BLaER1 treated with 17β-estradiol and CSF1 and Interleukin-3, amounts not matched to agents 10 nM and 100 nM (cell line): Measurements from ENCODE around the gene DCDC2B.
"Not testable (repeated sequence)": the region's sequence is repeated elsewhere in the genome, so short reads cannot be mapped to it uniquely, and the experiment has no call there.

Experiments
- H3K27ac ChIP-seq, 11 experiments: shearing (Covaris generic); formaldehyde crosslinking; 2 replicates each; pipeline ENCODE4 v1.8.1; 2022
- H3K27me3 ChIP-seq, 11 experiments: shearing (Covaris generic); formaldehyde crosslinking; 2 replicates each; pipeline ENCODE4 v1.8.1; 2022
- H3K36me3 ChIP-seq, 11 experiments: shearing (Covaris generic); formaldehyde crosslinking; 2 replicates each; pipeline ENCODE4 v1.8.1; 2022
- H3K4me1 ChIP-seq, 10 experiments: shearing (Covaris generic); formaldehyde crosslinking; 2 replicates each; pipeline ENCODE4 v1.8.1; 2022
- H3K4me2 ChIP-seq, 11 experiments: shearing (Covaris generic); formaldehyde crosslinking; 2 replicates each; pipeline ENCODE4 v1.8.1; 2022
- H3K4me3 ChIP-seq, 10 experiments: shearing (Covaris generic); formaldehyde crosslinking; 2 replicates each; pipeline ENCODE4 v1.8.1; 2022
- H3K9ac ChIP-seq, 11 experiments: shearing (Covaris generic); formaldehyde crosslinking; 2 replicates each; pipeline ENCODE4 v1.8.1; 2022
- H3K9me3 ChIP-seq, 11 experiments: shearing (Covaris generic); formaldehyde crosslinking; replicated peaks in 1 of 11; 2 replicates each; pipeline ENCODE4 v1.8.1; 2022
- H4K20me1 ChIP-seq, 11 experiments: shearing (Covaris generic); formaldehyde crosslinking; 2 replicates each; pipeline ENCODE4 v1.8.1; 2022
- Cebpa-rat ChIP-seq, 11 experiments: shearing (Covaris generic); IDR thresholded peaks; 2 replicates each; pipeline ENCODE4 v1.8.1; 2022

Gene DCDC2B

GRCh38 chr1:32208891-32209328 is at the start of gene DCDC2B:
DCDC2B (plus strand) TSS chr1:32209089; CDS start chr1:32209094, 5 bp downstream.
- Histone ChIP-seq H3K27me3 (no peaks in the 10 kb centered on the region), H3K4me1 (peaks cover 26 to 42% (median 33%) of the 10 kb centered on the region in 10 experiments), H3K4me3 (no peak within 1 kb of the TSS), H3K4me2 (peak within 1 kb of the TSS in 10 of 11 experiments; percentile 14 to 54 (median 30); a peak in 15 of 22 replicates), H3K36me3 (peaks cover 0 to 22% (median 7%) of the 10 kb centered on the region in 11 experiments; a peak in 10 of 22 replicates), H3K9ac (no peak within 1 kb of the TSS), H4K20me1 (no peaks in the 10 kb centered on the region; a peak in 1 of 22 replicates), H3K27ac (peak within 1 kb of the TSS in 2 of 11 experiments; percentile 1 to 28; a peak in 2 of 22 replicates), H3K9me3 (no peaks in the 10 kb centered on the region)
- TF ChIP-seq Cebpa-rat (IDR thresholded peaks at IDR 0.05) = no peak

- Histone ChIP-seq H3K27me3 (no peaks in the 10 kb centered on the region), H3K4me1 (peaks cover 0 to under 1% (median 0%) of the 10 kb centered on the region in 10 experiments; a peak in 1 of 20 replicates), H3K9ac (no peak overlapping the region), H3K27ac (no peak overlapping the region), H3K4me2 (no peak overlapping the region), H3K4me3 (no peak overlapping the region), H3K36me3 (peaks cover 96 to 100% (median 98%) of the 10 kb centered on the region in 11 experiments), H4K20me1 (peaks cover 5 to 41% (median 22%) of the 10 kb centered on the region in 11 experiments; a peak in 19 of 22 replicates), H3K9me3 (no peaks in the 10 kb centered on the region)
- TF ChIP-seq Cebpa-rat (IDR thresholded peaks at IDR 0.05) = no peak
Measured at GRCh38 chr1:32159189-32159588, 49.7 kb upstream of the DCDC2B start.

GRCh38 chr1:32163405-32163804 is 45.5 kb upstream of the DCDC2B start:
- peaks cover 0 to 12% (median 0%) of the 10 kb centered on the region in 11 experiments; a peak in 5 of 22 replicates for H4K20me1 ChIP-seq
- H3K4me2 ChIP-seq = no peak overlapping the region
- H3K9me3 ChIP-seq = no peaks in the 10 kb centered on the region
- no peak overlapping the region for H3K4me3 ChIP-seq
- no peak overlapping the region for H3K9ac ChIP-seq
- no peak overlapping the region for H3K27ac ChIP-seq
- H3K4me1 ChIP-seq = no peaks in the 10 kb centered on the region
- no peaks in the 10 kb centered on the region for H3K27me3 ChIP-seq
- peaks cover 96 to 100% (median 98%) of the 10 kb centered on the region in 11 experiments for H3K36me3 ChIP-seq
- TF ChIP-seq Cebpa-rat (IDR thresholded peaks at IDR 0.05) = no peak

GRCh38 chr1:32165633-32166032 is 43.3 kb upstream of the DCDC2B start:
- H3K4me1 ChIP-seq, H4K20me1 ChIP-seq, H3K27ac ChIP-seq, H3K9me3 ChIP-seq, H3K27me3 ChIP-seq, H3K4me3 ChIP-seq, H3K9ac ChIP-seq, H3K4me2 ChIP-seq: not testable (repeated sequence)
- H3K36me3 ChIP-seq = peaks cover 95 to 100% (median 98%) of the 10 kb centered on the region in 11 experiments

- no peaks in the 10 kb centered on the region for H3K9me3 ChIP-seq
- no peak overlapping the region for H3K9ac ChIP-seq
- H4K20me1 ChIP-seq = peaks cover 0 to 22% (median 0%) of the 10 kb centered on the region in 11 experiments; a peak in 6 of 22 replicates
- H3K4me2 ChIP-seq = no peak overlapping the region
- no peak overlapping the region for H3K4me3 ChIP-seq
- TF ChIP-seq Cebpa-rat (IDR thresholded peaks at IDR 0.05) = no peak
- H3K27ac ChIP-seq = no peak overlapping the region; a peak in 1 of 22 replicates
- H3K27me3 ChIP-seq = no peaks in the 10 kb centered on the region
- H3K36me3 ChIP-seq = peaks cover 88 to 97% (median 93%) of the 10 kb centered on the region in 11 experiments
- peaks cover 12 to 25% (median 19%) of the 10 kb centered on the region in 10 experiments for H3K4me1 ChIP-seq
Measured at GRCh38 chr1:32170991-32171390, 37.9 kb upstream of the DCDC2B start.

GRCh38 chr1:32172621-32173245 is 36.2 kb upstream of the DCDC2B start:
- Histone ChIP-seq H3K4me3 (no peak overlapping the region), H3K36me3 (peaks cover 71 to 84% (median 76%) of the 10 kb centered on the region in 11 experiments), H3K27me3 (no peaks in the 10 kb centered on the region), H3K4me1 (peaks cover 12 to 25% (median 19%) of the 10 kb centered on the region in 10 experiments), H3K9me3 (no peaks in the 10 kb centered on the region), H3K9ac (peak overlapping the region in 2 of 11 experiments; percentile 6 to 16; a peak in 1 of 22 replicates), H3K4me2 (peak overlapping the region; percentile 43 to 76 (median 60)), H4K20me1 (peaks cover 0 to 22% (median 0%) of the 10 kb centered on the region in 11 experiments; a peak in 6 of 22 replicates), H3K27ac (peak overlapping the region in 7 of 11 experiments; percentile 4 to 54 (median 31); a peak in 12 of 22 replicates)
- no peak; a peak in 1 of 22 replicates for TF ChIP-seq Cebpa-rat (IDR thresholded peaks at IDR 0.05)

- TF ChIP-seq Cebpa-rat (IDR thresholded peaks at IDR 0.05) = no peak
- peak overlapping the region; percentile 86 to 93 (median 91); a peak in 21 of 22 replicates for H3K27ac ChIP-seq
- H3K4me3 ChIP-seq = peak overlapping the region in 8 of 10 experiments; percentile 69 to 93 (median 80); a peak in 9 of 20 replicates
- H3K9me3 ChIP-seq = no peaks in the 10 kb centered on the region
- H4K20me1 ChIP-seq = peaks cover 14 to 37% (median 33%) of the 10 kb centered on the region in 11 experiments; a peak in 19 of 22 replicates
- H3K27me3 ChIP-seq = no peaks in the 10 kb centered on the region
- peaks cover 32 to 57% (median 45%) of the 10 kb centered on the region in 11 experiments for H3K36me3 ChIP-seq
- peak overlapping the region; percentile 87 to 94 (median 90); a peak in 20 of 22 replicates for H3K9ac ChIP-seq
- H3K4me2 ChIP-seq = peak overlapping the region; percentile 86 to 100 (median 95)
- peaks cover 30 to 41% (median 38%) of the 10 kb centered on the region in 10 experiments for H3K4me1 ChIP-seq
Measured at GRCh38 chr1:32178380-32179192, 30.3 kb upstream of the DCDC2B start.

- H3K4me3 ChIP-seq = peak overlapping the region; percentile 69 to 93 (median 78)
- no peak for TF ChIP-seq Cebpa-rat (IDR thresholded peaks at IDR 0.05)
- H3K27me3 ChIP-seq = no peaks in the 10 kb centered on the region
- no peaks in the 10 kb centered on the region for H3K9me3 ChIP-seq
- H3K36me3 ChIP-seq = peaks cover 32 to 57% (median 45%) of the 10 kb centered on the region in 11 experiments
- peaks cover 19 to 42% (median 38%) of the 10 kb centered on the region in 11 experiments; a peak in 21 of 22 replicates for H4K20me1 ChIP-seq
- H3K27ac ChIP-seq = peak overlapping the region; percentile 86 to 93 (median 91)
- peak overlapping the region; percentile 86 to 100 (median 95) for H3K4me2 ChIP-seq
- peaks cover 34 to 46% (median 43%) of the 10 kb centered on the region in 10 experiments for H3K4me1 ChIP-seq
- H3K9ac ChIP-seq = peak overlapping the region; percentile 87 to 94 (median 90); a peak in 21 of 22 replicates
Measured at GRCh38 chr1:32179193-32179442, 29.8 kb upstream of the DCDC2B start.
